K562 (cell line): Measurements from ENCODE around the gene ZNF490. TPM values are rescaled to one million over a fixed set of nuclear protein-coding genes. Genes with fewer than 3 reads are reported as not detected.

Experiments used
- BACH1 ChIP-seq: fragments of 200-800 bp; sonication (Bioruptor generic); IDR thresholded peaks from 2 replicates; pipeline ENCODE4 v1.6.1; 2016; ENCODE audit warnings: missing genetic modification characterization, missing compliant biosample characterization
- BRD9 ChIP-seq: fragments of 450-650 bp; IDR thresholded peaks from 2 replicates; pipeline ENCODE4 v1.6.1; 2018; ENCODE audit warnings: low read depth; ENCODE audit not compliant: partially characterized antibody
- BRF1 ChIP-seq: IDR thresholded peaks from 3 replicates; pipeline ENCODE4 v1.6.1; 2011; ENCODE audit warnings: borderline replicate concordance, mild to moderate bottlenecking; ENCODE audit not compliant: insufficient read length; ENCODE audit errors: extremely low read depth
- CBFB ChIP-seq: sonication (generic); formaldehyde crosslinking; IDR thresholded peaks from 2 replicates; pipeline ENCODE4 v1.4.0; 2020; ENCODE audit warnings: mild to moderate bottlenecking, missing genetic modification reagents
- CBX3 ChIP-seq, 2 experiments: IDR thresholded peaks; 1 replicate in 1 of 2; 2 replicates in 1 of 2; pipeline ENCODE4 v1.6.1; 2012; ENCODE audit warnings: inconsistent platforms in 2 of 2, low read length in 2 of 2, borderline replicate concordance in 1 of 2, control low read depth in 1 of 2
- E4F1 ChIP-seq: fragments of 250-450 bp; sonication (Bioruptor Pico); IDR thresholded peaks from 2 replicates; pipeline ENCODE4 v1.5.0; 2021; ENCODE audit warnings: mild to moderate bottlenecking, borderline replicate concordance
- ELF1 ChIP-seq: fragments of 200-800 bp; sonication (Bioruptor generic); IDR thresholded peaks from 2 replicates; pipeline ENCODE4 v1.6.1; 2016; ENCODE audit warnings: missing genetic modification characterization, missing compliant biosample characterization
- GATAD2A ChIP-seq: fragments of 450-650 bp; IDR thresholded peaks from 2 replicates; pipeline ENCODE4 v1.6.1; 2017
- GTF2E2 ChIP-seq: fragments of 200-800 bp; sonication (Bioruptor generic); IDR thresholded peaks from 2 replicates; pipeline ENCODE4 v1.6.1; 2016; ENCODE audit warnings: missing genetic modification characterization, missing compliant biosample characterization
- HCFC1 ChIP-seq: IDR thresholded peaks from 2 replicates; pipeline ENCODE4 v1.6.1; 2012; ENCODE audit warnings: low read depth, low read length, improper control_type of control experiment
- HDAC1 ChIP-seq, 2 experiments: fragments of 450-650 bp; IDR thresholded peaks; 2 replicates each; pipeline ENCODE4 v1.6.1; 2016 to 2017; ENCODE audit warnings: inconsistent platforms in 1 of 2, mild to moderate bottlenecking in 1 of 2, moderate library complexity in 1 of 2
- MBD2 ChIP-seq: sonication (generic); IDR thresholded peaks from 2 replicates; pipeline ENCODE4 v1.6.1; 2016; ENCODE audit warnings: low read depth, borderline replicate concordance
- MCM3 ChIP-seq: fragments of 450-650 bp; IDR thresholded peaks from 2 replicates; pipeline ENCODE4 v1.6.1; 2016
- MED1 ChIP-seq: sonication (generic); formaldehyde crosslinking; IDR thresholded peaks from 2 replicates; pipeline ENCODE4 v1.8.1; 2023; ENCODE audit warnings: missing genetic modification reagents, borderline replicate concordance
- NEUROD1 ChIP-seq: fragments of 150-350 bp; IDR thresholded peaks from 2 replicates; pipeline ENCODE4 v1.6.1; 2014; ENCODE audit warnings: borderline replicate concordance, low read length, low read depth; ENCODE audit not compliant: partially characterized antibody
- NKRF ChIP-seq: fragments of 450-650 bp; IDR thresholded peaks from 2 replicates; pipeline ENCODE4 v1.6.1; 2016; ENCODE audit warnings: borderline replicate concordance
- PML ChIP-seq: IDR thresholded peaks from 2 replicates; pipeline ENCODE4 v1.6.1; 2012; ENCODE audit warnings: low read length, inconsistent platforms
- RBM34 ChIP-seq: fragments of 200-400 bp; formaldehyde crosslinking; IDR thresholded peaks from 2 replicates; pipeline ENCODE4 v1.6.1; 2018; ENCODE audit warnings: low read length, borderline replicate concordance; ENCODE audit not compliant: insufficient read depth
- SIX5 ChIP-seq, 2 experiments: IDR thresholded peaks; 2 replicates each; pipeline ENCODE4 v1.6.1; 2011; ENCODE audit warnings: low read length in 2 of 2, borderline replicate concordance in 1 of 2, low read depth in 1 of 2, mild to moderate bottlenecking in 1 of 2, moderate library complexity in 1 of 2; ENCODE audit not compliant: insufficient read depth in 1 of 2
- TEAD1 ChIP-seq, 2 experiments: fragments of 450-650 bp in 1 of 2; sonication (generic) in 1 of 2; formaldehyde crosslinking; IDR thresholded peaks; 2 replicates each; pipeline versions ENCODE4 v1.4.0 to v1.8.0; 2020 to 2022; ENCODE audit warnings: mild to moderate bottlenecking in 2 of 2, missing genetic modification reagents in 1 of 2
- TEAD4 ChIP-seq, 2 experiments: sonication (generic) in 1 of 2; formaldehyde crosslinking in 1 of 2; IDR thresholded peaks; 2 replicates each; pipeline versions ENCODE4 v1.6.1 to v1.8.0; 2012 to 2022; ENCODE audit warnings: borderline replicate concordance in 1 of 2, inconsistent platforms in 1 of 2, low read length in 1 of 2, mild to moderate bottlenecking in 1 of 2, missing genetic modification reagents in 1 of 2
- ZNF41 ChIP-seq: fragments of 250-450 bp; sonication (Bioruptor Pico); conservative IDR thresholded peaks from 2 replicates; pipeline ENCODE4 v1.4.0; 2020; ENCODE audit warnings: mild to moderate bottlenecking
- polyA plus RNA-seq, 8 experiments: library from polyadenylated mRNA; depleted of rRNA in 4 of 8; stranded (reverse) in 5 of 8; unstranded in 3 of 8; fragments of >200 nt; fragmentation: Nextera tagmentation in 2 of 8; fragmentation: Illumina TruSeq in 1 of 8; extraction: Ambion mirVana in 2 of 8; extraction: Trizol in 1 of 8; gene quantifications; 2 replicates each; pipeline versions ENCODE4 v1.2.1 to v1.2.3, GENCODE V29; 2011 to 2014; ENCODE audit warnings: inconsistent platforms in 1 of 8, missing spikeins in 1 of 8
- total RNA-seq, 7 experiments: library from RNA; depleted of rRNA in 6 of 7; stranded (reverse); fragments of >200 nt in 6 of 7; fragmentation: Illumina TruSeq in 2 of 7; extraction: Trizol in 2 of 7; gene quantifications; 2 replicates each; pipeline versions ENCODE4 v1.2.1 to v1.2.3, GENCODE V29; 2011 to 2021; ENCODE audit warnings: low replicate concordance in 1 of 7

The ZNF490 gene
- total and polyA plus RNA-seq, 9 of the 15 experiments (the other 6 are each of a cell fraction or from before 2014, with no cell fraction given): 0.90 to 8.3 (median 4.4) TPM

- TF ChIP-seq HDAC1 (IDR thresholded peaks at IDR 0.05): peak in 1 of 2 experiments; percentile 83; a peak in 2 of 4 replicates
- TF ChIP-seq NEUROD1: peak; percentile 35
- no peak for TF ChIP-seq MED1 (CRISPR knock-in tag)
- TF ChIP-seq BRD9: peak; percentile 9
- TF ChIP-seq E4F1 (CRISPR knock-in tag): no peak
- peak; percentile 95; the same call in 1 of the 2 replicates for TF ChIP-seq GTF2E2 (tag)
- no peak for TF ChIP-seq GATAD2A
- no peak for TF ChIP-seq CBFB (CRISPR knock-in tag)
- TF ChIP-seq HCFC1: peak; percentile 83
- 0 out of 2 replicates have a peak, but pooled peaks have one; percentile 30 for TF ChIP-seq NKRF
- peak in 1 of 2 experiments; percentile 31; a peak in 1 of 4 replicates for TF ChIP-seq TEAD1 (CRISPR knock-in tag; IDR thresholded peaks at IDR 0.05)
- TF ChIP-seq PML: peak; percentile 73
- no peak for TF ChIP-seq BACH1 (tag)
- TF ChIP-seq BRF1: no peak
- TF ChIP-seq CBX3 (IDR thresholded peaks at IDR 0.05; ENCODE audit: borderline replicate concordance in 1 of 2, low read length in 2 of 2): peak in 1 of 2 experiments; percentile 91; a peak in 1 of 3 replicates
- no peak for TF ChIP-seq MCM3
- peak; percentile 57 for TF ChIP-seq TEAD4 (IDR thresholded peaks at IDR 0.05; ENCODE audit: low read length)
- TF ChIP-seq TEAD4 (CRISPR knock-in tag; IDR thresholded peaks at IDR 0.05; ENCODE audit: borderline replicate concordance): no peak
- TF ChIP-seq ZNF41 (CRISPR knock-in tag): no peak
- peak; percentile 28 to 42; a peak in 3 of 4 replicates for TF ChIP-seq SIX5 (IDR thresholded peaks at IDR 0.05; ENCODE audit: borderline replicate concordance in 1 of 2, insufficient read depth in 1 of 2, low read depth in 1 of 2, low read length in 2 of 2)
- TF ChIP-seq RBM34: no peak
- TF ChIP-seq MBD2: peak; percentile 77; the same call in 1 of the 2 replicates
- peak; percentile 95 for TF ChIP-seq ELF1 (tag)
These were observed at the start of gene ZNF490, which contains the start of gene ZNF791 (continued) for GRCh38 chr19:12610540-12611360.
